ENCODE data around the gene SPRED1.
A peak's percentile ranks its signal among the peaks of the same experiment; 100 is the strongest.

SPRED1 gene

GRCh38 chr15:38285456-38285855 lies 32.8 kb downstream of the SPRED1 start:
- DNase-seq: no peak

DNA sequence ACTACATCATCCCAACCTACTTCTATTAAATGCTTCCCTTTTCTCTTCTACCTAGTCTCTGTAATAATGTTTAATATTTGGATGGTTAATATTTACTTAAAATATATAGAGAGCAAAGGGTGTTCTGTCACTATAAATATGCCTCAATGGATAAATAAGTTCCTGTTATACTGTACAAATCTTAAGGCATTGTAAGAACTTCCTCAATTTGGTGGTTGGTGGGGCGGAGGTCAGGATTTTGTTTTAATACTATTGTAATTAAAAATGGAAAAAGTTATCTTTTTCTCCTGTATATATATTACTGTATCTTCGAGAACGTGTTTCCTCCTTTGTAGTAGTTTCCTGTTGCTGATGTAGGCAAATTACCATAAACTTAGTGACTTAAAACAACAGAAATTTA lies 41.5 kb downstream of the SPRED1 start:
- no peak for DNase-seq

GRCh38 chr15:38297623-38298388 lies 45.2 kb downstream of the SPRED1 start:
- DNase-seq: peak in 1 of 5 experiments; percentile 37

- DNase-seq: no peak
Measured at GRCh38 chr15:38299216-38299615, 46.6 kb downstream of the SPRED1 start.

- no peak for DNase-seq
Measured at GRCh38 chr15:38300395-38300794, 47.8 kb downstream of the SPRED1 start.

GRCh38 chr15:38304481-38304880 lies 51.8 kb downstream of the SPRED1 start:
- no peak for DNase-seq

DNA sequence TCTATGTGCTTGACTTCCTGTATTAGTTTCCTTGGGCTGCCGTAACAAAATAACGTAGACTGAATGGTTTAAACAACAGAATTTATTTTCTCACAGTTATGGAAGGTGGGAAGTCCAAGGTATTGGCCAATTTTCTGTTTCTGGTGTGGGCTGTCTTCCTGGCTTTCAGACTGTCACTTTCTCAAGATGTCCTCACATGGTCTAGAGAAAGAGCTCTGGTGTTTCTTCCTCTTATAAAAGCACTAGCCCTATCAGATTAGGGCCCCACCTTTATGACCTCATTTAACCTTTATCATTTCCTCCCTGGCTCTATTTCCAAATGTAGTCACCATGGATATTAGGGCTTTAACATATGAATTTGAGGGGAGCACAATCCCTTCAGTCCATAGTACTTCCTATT lies 54.6 kb downstream of the SPRED1 start:
- DNase-seq: no peak

DNA sequence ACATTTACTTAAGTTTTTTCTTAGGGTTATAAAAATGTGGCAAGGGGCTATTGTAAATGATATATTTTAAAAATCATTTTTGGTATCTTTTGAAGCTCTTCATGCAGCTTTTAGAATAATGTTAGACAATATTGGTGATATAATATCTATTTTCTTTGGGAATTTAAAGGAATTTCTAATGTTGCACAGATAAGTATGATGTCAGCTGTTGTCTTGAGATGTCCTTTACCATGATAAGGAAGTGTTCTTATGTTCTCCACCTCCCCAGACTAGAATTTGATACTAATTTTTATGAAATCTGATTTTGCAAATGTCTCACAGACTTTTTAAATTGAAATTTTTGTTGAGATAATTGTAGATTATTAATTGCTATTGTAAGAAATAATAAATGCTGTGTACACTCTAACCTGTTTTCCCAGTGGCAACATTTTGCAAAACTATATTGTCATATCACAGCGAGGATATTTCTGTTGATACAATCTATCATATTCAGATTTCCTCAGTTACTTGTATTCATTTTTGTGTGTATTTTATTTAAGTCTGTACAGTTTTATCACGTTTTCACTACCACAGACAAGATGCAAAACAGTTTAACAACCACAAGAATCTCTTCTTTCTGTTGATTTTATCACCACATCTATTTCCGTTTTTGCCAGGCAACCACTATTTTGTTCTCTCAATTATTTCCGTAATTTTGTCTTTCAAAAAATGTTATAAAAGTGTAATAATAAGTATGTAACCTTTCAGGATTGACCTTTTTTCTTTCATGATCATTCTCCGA lies 55.4 kb downstream of the SPRED1 start:
- DNase-seq: peak in 1 of 5 experiments; percentile 85

DNA sequence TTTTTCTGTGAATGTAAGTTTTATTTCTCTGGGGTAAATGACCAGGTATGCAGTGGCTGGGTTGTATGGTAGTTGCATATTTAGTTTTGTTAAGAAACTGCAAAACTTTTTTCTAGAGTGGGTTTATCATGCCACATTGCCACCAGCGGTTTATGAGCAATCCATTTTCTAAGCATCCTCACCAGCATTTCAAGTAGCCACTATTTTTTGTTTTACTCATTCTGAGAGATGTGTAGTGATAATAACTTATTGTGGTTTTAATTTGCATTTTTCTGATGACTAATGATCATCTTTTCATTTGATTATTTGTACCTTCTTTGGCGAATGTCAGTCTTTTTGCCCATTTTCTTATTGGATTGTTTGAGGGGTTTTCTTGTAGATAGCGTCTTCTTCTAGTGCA lies 56.2 kb downstream of the SPRED1 start:
- DNase-seq: peak in 1 of 5 experiments; percentile 86

DNA sequence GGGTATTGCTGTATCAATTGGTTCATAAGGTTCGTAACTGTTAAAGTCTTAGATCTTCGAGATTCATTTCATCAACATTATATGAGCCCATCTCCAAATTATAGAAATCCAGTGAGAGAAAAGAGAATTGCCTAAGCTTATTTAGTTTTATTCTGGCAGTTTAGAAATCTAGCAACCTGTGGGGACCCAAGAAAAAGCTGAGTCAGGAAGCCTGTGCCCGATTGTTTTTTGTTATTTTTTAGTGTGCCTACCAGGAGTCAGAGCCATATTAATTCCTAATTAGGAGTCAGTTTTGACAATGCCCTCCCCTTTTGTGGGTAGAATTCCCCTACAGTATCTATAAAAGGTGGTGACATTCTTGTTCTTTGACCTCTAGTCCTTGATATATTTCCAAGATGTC lies 59.6 kb downstream of the SPRED1 start:
- DNase-seq: no peak

GRCh38 chr15:38316311-38316710 lies 63.7 kb downstream of the SPRED1 start:
- no peak for DNase-seq

GRCh38 chr15:38320181-38320580 lies 67.5 kb downstream of the SPRED1 start:
- DNase-seq: no peak

DNA sequence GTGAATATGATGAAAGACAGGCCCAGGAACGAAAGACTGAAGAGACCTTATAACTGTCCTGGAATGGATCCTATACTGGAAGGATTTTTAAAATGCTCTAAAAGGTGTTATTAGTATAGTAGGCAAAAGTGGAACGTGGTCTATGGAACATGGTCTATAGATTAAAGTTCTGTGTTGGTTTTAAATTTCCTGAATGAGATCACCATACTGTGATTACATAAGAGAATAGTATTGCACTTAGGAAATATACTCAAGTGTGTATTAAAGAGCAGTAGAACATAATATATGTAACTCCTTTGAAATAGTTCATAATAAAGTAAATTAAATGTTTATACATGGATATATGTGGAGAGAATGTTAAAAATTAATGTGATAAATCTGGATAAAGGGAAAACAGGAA lies 68.2 kb downstream of the SPRED1 start:
- DNase-seq: no peak

GRCh38 chr15:38323895-38324294 lies 71.3 kb downstream of the SPRED1 start:
- no peak for DNase-seq

- peak in 1 of 5 experiments; percentile 4 for DNase-seq
Measured at GRCh38 chr15:38324939-38325647, 72.5 kb downstream of the SPRED1 start.

DNA sequence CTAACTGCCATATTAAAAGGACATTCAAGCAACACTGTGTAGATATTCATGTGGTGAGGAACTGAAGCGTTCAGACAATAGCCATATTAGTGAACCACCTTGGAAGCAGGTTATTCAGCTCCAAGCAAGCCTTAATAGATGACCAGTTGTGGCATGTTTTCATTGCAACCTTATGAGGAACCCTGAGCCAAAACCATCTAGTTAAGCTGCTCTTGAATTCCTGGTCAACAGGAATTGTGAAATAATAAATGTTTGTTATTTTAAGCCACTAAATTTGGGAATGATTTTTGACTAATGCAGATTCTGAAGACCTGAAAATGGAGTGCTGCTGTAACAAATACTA lies 73.0 kb downstream of the SPRED1 start:
- no peak for DNase-seq

DNA sequence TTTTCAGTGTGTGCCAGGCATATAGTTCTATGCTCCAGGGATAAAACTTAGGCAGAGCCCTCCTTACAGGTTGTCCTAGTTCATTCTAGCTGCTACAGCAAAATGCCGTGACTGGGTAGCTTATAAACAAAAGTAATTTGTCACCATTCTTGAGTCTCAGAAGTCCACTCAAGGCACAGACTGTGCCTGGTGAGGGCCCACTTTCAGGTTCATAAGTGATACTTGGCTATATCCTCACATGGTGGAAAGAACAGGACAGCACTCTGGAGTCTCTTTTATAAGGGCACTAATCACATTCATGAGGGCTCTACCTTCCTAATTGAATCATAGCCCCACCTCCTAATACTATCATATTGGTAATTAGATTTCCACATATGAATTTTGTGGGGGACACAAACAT lies 80.1 kb downstream of the SPRED1 start:
- no peak for DNase-seq

DNA sequence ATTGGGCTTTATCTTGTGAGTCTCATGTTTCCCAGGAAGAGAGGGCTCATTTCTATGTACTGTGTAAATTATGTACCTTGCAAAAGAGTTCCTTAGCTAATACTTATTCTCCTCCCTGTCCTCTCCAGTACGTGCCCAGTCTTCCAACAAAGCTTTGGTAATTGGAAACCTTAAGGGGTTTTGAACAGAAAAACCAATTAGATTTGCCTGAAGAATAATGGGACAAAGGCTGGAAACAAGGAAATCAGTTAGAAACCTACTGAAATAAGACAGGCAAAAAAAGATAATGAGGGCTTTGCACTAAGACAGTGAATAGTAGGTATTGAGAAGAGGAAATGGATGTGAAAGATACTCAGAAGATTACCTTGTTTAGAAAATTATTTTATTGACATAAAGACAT lies 82.5 kb downstream of the SPRED1 start:
- DNase-seq: no peak

- no peak for DNase-seq
Measured at GRCh38 chr15:38344351-38344750, 91.7 kb downstream of the SPRED1 start.

DNA sequence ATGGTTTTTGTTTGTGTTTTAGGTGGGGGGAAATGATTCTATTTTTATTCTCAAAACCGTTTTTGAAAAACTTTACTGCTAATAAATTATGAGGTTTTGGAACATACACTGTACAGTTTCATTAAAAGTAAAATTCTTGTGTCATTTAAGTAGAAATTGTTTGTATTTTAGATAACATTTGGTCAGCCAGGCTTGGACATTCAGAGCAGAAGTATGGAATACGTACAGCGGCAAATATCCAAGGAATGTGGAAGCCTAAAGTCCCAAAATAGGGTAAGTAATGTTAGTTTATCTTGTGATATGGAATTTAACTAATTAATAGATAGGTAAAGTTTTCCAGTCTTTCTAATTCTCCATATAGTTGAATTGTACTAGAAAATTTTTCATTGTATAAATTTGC lies 96.6 kb downstream of the SPRED1 start:
- no peak for DNase-seq

DNA sequence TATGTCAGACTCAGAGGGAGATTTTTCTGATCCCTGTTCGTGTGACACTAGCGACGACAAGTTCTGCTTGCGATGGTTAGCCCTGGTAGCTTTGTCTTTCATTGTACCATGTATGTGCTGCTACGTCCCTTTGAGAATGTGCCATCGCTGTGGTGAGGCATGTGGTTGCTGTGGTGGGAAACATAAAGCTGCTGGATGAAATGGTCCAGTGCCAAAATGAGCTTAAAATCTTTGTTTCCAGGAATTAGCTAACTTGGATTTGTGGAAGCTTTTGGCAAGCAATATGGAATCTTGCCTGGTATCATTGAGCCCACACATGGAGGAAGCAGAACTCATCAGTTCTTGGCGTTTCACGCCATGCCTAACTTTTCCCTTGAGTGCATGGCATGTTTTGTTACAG lies 98.8 kb downstream of the SPRED1 start:
- DNase-seq: no peak

DNA sequence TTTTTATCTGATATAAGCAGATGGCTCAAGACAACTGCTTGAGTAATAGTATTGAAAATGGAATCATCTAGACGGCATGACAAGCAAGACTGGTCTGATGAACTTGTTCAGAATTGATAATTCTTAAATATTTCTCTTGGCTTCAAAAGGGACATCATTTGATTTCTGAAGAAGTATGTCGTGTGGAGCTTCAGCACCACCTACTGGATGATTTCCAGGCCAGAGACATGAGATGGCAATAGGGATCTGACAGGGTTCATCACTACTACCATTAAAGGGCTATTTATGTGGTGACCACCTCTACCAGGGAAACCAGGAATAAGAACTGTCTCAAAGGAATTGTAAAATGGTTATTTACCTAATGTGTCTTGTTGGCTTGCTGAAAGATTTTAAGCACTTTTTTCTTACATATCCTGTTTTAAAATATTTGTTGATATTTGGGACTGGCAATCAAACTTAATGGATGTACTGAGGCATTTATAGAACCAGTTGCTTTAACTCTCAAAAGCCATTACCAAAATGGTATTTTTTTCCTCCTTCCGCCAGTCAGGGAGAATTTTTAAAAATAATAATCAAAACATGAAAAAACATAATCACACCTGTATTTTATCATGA lies 101.8 kb downstream of the SPRED1 start:
- DNase-seq: peak in 4 of 5 experiments; percentile 16 to 58 (median 26)

DNA sequence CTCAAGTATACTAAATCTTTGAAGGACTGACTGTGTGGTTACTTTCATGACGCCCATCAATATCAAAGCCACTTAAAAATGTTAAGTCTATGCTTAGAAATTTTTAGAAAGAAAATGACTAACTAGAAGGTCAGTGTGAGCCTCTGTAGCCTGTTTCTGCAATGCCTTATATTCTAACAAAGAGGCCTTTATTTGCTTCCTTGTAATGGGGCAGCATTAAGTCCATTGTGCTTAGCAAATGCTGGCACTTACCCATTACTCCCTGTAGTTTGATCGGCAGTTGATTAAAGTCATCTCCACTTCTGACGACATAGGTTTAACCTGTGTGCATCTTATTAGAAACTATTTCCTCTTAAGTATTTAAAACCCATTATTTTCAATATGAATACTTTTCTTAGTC lies 109.7 kb downstream of the SPRED1 start:
- DNase-seq: no peak
